SK-MEL-5 (cell line): Measurements from ENCODE around the gene OR14K1. TPM values are rescaled to one million over a fixed set of nuclear protein-coding genes. Genes with fewer than 3 reads are reported as not detected.
"Not testable (repeated sequence)": the region's sequence is repeated elsewhere in the genome, so short reads cannot be mapped to it uniquely, and the experiment has no call there.

Experiments
- DNase-seq: peaks from one replicate; pipeline ENCODE4 v3.0.0-alpha.2; 2016; ENCODE audit warnings: low read depth, low spot score
- in situ Hi-C: cut with HindIII; loops from 2 replicates; pipeline ENCODE4 v1.10.0; 2016; ENCODE audit warnings: low sequenced_read_pairs, high pct_unique_total_duplicates, low pct_unique_long_range_greater_than_20kb
- polyA plus RNA-seq, 2 experiments: library from polyadenylated mRNA; depleted of rRNA; stranded (reverse); fragments of >200 nt; gene quantifications; 2 replicates each; pipeline ENCODE4 v1.2.3, GENCODE V29; 2015
- total RNA-seq: library from RNA; depleted of rRNA; stranded (reverse); fragments of >200 nt; shearing (Covaris generic); gene quantifications from 2 replicates; pipeline ENCODE4 v1.2.3, GENCODE V29; 2014; rRNA removed

OR14K1 gene
- not detected in 2 replicates for total RNA-seq
- not detected in 2 replicates for polyA plus RNA-seq (2015; cell fraction: cytosol; rRNA removed)
- polyA plus RNA-seq (2015; cell fraction: nucleus; rRNA removed) = not detected in 2 replicates

- DNase-seq = no peak
- in situ Hi-C loops = no loop called here
These were observed at the start of gene OR14K1 for GRCh38 chr1:247738315-247738714. TSS of gene OR14K1 (plus strand) at chr1:247738615. CDS start at chr1:247738615, 0 bp downstream.

GRCh38 chr1:247701338-247701737 lies 37.1 kb upstream of the OR14K1 start:
- DNase-seq = no peak
- in situ Hi-C loops = no loop called here

GRCh38 chr1:247710681-247711080 lies 27.7 kb upstream of the OR14K1 start:
- in situ Hi-C loops, DNase-seq: not testable (repeated sequence)

- DNase-seq = no peak
- in situ Hi-C loops = no loop called here
These were observed 24.7 kb upstream of the OR14K1 start for GRCh38 chr1:247713753-247714152.

GRCh38 chr1:247716546-247716945 lies 21.9 kb upstream of the OR14K1 start, which contains the start of gene OR6F1:
TSS of gene OR6F1 (minus strand) at chr1:247716646. CDS start at chr1:247712755, 3,891 bp downstream.
- in situ Hi-C loops = no loop called here
- no peak for DNase-seq

GRCh38 chr1:247721222-247721621 lies 17.2 kb upstream of the OR14K1 start:
- in situ Hi-C loops = no loop called here
- no peak for DNase-seq

- no peak for DNase-seq
- in situ Hi-C loops = no loop called here
These were observed 2.3 kb downstream of the OR14K1 start for GRCh38 chr1:247740721-247741120.

- no peak for DNase-seq
- in situ Hi-C loops = no loop called here
These were observed 3.3 kb downstream of the OR14K1 start for GRCh38 chr1:247741756-247742155.

GRCh38 chr1:247742215-247742760 lies 3.9 kb downstream of the OR14K1 start:
- in situ Hi-C loops = not testable (repeated sequence)

GRCh38 chr1:247746391-247746935 lies 8.0 kb downstream of the OR14K1 start:
- in situ Hi-C loops = no loop called here
- no peak for DNase-seq

More at GRCh38 chr1:247742215-247742760, 3.9 kb downstream of the OR14K1 start:
- not testable (repeated sequence) for DNase-seq

GRCh38 chr1:247747616-247748015 lies 9.2 kb downstream of the OR14K1 start:
- in situ Hi-C loops = no loop called here
- no peak for DNase-seq

GRCh38 chr1:247748041-247748440 lies 9.6 kb downstream of the OR14K1 start, which contains the start of gene OR14A2:
TSS of gene OR14A2 (minus strand) at chr1:247748141.
- in situ Hi-C loops = no loop called here
- no peak for DNase-seq

- no peak for DNase-seq
- in situ Hi-C loops = no loop called here
These were observed 11.5 kb downstream of the OR14K1 start for GRCh38 chr1:247749870-247750269.

GRCh38 chr1:247754311-247754710 lies 15.9 kb downstream of the OR14K1 start:
- in situ Hi-C loops, DNase-seq: not testable (repeated sequence)

- in situ Hi-C loops = no loop called here
- no peak for DNase-seq
These were observed 22.0 kb downstream of the OR14K1 start, which contains the start of gene OR1C1 for GRCh38 chr1:247760456-247760855. TSS of gene OR1C1 (minus strand) at chr1:247760556. CDS start at chr1:247758406, 2,150 bp downstream.

- in situ Hi-C loops = no loop called here
- DNase-seq = no peak
These were observed 31.2 kb downstream of the OR14K1 start for GRCh38 chr1:247769603-247770002.
